ENCODE measurements around the gene PNPLA6. TPM values are rescaled to one million over a fixed set of nuclear protein-coding genes. Genes with fewer than 3 reads are reported as not detected.

The PNPLA6 gene
- total and polyA plus RNA-seq, 2 of the 8 experiments (the other 6 are each of a cell fraction or from before 2014, with no cell fraction given), result 55.1 to 121 TPM

DNA sequence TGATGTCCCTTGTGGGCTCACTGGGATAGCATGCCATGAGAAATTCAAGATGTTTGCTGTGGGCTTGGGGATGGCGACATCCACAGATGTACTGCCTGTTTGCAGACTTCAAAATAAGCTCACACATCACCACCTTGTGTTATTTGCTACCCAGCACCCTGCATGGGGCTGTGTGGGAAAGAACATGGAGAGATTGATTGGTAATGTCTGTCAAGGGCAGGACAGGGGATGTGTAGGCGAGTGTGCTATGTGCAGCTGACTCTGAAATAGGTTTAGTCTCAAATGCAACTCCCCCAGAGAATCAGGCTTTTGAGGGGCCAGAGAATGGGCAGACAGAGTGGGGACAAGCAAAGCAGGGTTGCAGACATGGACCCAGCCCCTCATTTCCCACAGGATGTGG lies 24.7 kb downstream of the PNPLA6 start (continued):
- TF ChIP-seq, protein P1, sequence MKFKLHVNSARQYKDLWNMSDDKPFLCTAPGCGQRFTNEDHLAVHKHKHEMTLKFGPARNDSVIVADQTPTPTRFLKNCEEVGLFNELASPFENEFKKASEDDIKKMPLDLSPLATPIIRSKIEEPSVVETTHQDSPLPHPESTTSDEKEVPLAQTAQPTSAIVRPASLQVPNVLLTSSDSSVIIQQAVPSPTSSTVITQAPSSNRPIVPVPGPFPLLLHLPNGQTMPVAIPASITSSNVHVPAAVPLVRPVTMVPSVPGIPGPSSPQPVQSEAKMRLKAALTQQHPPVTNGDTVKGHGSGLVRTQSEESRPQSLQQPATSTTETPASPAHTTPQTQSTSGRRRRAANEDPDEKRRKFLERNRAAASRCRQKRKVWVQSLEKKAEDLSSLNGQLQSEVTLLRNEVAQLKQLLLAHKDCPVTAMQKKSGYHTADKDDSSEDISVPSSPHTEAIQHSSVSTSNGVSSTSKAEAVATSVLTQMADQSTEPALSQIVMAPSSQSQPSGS (IDR thresholded peaks at IDR 0.05; ENCODE audit: low read length), result no peak
- no peak for TF ChIP-seq JUND (IDR thresholded peaks at IDR 0.05; ENCODE audit: low read length)
- TF ChIP-seq YY1 (IDR thresholded peaks at IDR 0.05; ENCODE audit: low read depth, low read length), result no peak
- TF ChIP-seq CREB1 (IDR thresholded peaks at IDR 0.05), result no peak
- TF ChIP-seq ZNF274 (IDR thresholded peaks at IDR 0.05; ENCODE audit: borderline replicate concordance, extremely low read depth, low read length), result no peak
- no peak for TF ChIP-seq HDAC6 (IDR thresholded peaks at IDR 0.05; ENCODE audit: low read depth, low read length)

Measured in H1 (cell line).